Fibroblast of skin of abdomen (primary cell): ENCODE measurements around the gene TP53I3.
"Not testable (repeated sequence)": the region's sequence is repeated elsewhere in the genome, so short reads cannot be mapped to it uniquely, and the experiment has no call there.

Source experiments
- DNase-seq: peaks from one replicate; pipeline ENCODE4 v3.0.0-alpha.2; 2013

TP53I3 gene

DNA sequence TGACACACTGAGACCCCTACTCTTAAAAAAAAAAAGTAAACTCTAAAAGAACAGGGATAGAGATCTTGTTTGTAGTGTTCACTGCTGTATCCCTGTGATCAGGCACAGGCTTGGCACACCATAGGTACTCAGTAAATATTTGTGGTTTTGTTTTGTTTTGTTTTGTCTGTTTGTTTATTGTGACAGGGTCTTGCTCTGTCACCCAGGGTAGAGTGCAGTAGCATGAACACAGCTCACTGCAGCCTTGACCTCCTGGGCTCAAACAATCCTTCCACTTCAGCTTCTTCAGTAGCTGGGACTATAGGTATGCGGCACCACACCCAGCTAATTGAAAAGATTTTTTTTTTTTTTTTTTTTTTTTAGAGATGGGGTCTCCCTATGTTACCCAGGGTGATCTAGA lies 31.7 kb downstream of the TP53I3 start:
- DNase-seq: no peak

DNA sequence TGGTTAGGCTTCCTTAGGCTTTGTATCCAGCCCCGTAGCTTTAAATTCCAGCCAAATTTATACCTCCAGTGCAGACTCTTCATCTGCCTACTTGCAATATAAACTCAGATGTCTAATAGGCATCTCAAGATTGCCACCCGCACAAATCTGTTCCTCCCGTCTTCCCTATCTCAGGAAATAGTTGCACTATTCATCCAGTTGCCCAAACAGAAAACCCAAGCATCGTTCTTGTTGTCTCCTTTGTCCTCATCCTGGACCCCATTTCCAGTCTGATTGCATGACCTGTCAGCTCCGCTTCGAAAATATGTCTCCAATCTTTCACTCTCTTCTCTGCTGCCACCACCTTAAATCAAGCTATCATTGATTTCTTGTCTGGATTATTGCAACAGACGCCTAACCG lies 32.8 kb downstream of the TP53I3 start:
- no peak for DNase-seq

DNA sequence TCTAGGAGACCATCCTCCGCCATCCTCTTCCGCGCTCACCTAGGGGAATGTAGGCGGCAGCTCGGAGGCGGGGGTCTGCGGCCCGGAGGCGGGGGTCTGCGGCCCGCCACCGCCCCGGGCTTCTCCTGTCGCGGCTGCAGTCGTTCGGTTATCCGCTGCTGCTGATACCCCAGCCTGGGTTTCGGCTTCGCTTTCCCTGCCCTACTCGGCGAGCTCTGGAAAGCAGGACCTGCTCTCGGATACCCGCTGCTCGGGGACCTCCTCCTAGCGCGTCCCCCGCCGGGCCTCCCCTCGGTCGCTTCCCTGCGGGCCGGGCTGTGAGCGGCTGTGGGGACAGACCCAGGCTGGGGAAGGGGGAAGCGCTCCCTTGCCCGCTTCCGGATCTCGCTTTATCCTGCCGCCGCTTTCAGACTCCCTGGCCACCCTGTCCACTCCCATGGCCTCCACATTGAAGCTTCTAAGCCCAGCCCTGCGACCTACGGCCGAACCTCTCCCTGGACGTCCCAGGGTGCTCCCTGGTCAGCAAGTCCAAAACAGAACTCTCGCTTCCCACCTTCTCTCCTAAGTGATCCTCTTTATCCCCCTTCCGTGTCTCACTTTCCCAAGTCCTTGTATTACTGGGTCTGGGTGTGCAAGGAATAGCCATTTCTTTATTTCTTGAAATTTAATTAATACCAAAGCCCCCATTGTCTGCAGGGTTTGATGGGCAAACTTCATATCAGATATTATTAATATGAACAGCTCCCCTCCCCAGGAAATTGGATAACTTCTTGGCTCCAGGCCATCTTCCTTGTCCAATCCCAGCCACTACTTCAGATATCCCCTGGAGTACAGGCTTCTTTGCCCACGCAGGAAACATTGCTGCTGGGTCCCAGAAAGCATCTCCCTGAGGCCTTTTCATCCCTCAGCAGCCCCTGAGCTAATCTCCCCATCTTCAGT lies 34.3 kb downstream of the TP53I3 start:
- no peak for DNase-seq

DNA sequence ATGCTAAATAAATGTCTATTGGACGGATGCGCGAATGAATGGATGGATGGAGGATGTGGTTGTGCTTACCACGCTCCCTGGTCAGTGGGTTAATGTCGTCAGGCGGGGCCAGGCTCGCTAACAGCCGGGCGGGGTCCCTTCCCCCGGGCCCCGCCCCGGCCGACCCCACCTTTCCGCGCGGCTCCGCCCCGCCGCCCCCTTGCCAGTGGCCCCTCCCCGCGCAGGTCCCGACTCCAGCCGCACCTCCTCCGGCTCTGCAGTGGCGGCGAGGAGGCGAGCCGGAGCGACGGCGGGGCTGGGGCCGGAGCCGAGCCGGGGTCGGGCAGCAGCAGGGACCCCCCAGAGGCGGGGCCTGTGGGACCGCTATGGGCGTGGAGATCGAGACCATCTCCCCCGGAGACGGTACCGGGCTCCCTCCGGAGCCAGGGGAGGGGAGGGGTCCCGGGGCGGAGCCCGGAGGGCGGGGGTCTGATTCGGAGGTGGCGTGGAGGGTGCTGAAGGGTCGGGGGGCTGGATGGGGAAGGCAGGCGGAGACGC lies 35.1 kb downstream of the TP53I3 start, which contains the start of gene FKBP1B:
Gene FKBP1B (plus strand): TSS at position 257 of the 537 bp plus-strand sequence. CDS start 109 bp downstream, at position 366.
- peak; percentile 34 for DNase-seq

DNA sequence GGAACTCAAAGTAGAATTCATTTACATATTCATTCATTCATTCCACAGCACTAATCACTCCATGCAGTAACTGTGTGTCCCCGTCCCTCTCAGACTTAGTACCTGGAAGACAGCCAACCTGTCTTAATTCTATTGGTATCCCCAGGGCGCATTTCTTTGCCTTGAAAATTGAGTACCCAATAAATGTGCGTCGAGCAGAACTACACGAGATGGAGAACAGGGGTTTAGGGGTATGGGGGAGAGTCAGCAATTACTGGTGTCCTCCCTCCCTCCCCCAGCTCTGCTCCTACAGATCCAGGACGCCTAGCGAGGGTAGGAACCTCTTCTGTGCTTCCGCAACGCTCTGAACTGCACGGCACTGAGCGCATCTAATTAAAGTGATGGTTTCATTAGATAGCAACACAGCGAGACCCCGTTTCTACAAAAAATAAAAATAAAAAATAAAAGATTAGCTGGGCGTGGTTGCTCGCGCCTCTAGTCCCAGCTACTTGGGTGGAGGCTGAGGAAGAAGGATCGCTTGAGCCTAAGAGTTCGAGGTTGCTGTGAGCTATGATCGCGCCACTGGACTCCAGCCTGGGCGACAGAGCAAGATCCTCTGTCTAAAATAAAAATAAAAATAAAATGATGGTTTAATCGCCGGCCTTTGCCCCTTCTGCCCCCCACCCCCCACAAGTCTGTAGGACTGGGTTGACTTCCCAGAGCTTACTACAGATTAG lies 35.7 kb downstream of the TP53I3 start:
- no peak for DNase-seq

DNA sequence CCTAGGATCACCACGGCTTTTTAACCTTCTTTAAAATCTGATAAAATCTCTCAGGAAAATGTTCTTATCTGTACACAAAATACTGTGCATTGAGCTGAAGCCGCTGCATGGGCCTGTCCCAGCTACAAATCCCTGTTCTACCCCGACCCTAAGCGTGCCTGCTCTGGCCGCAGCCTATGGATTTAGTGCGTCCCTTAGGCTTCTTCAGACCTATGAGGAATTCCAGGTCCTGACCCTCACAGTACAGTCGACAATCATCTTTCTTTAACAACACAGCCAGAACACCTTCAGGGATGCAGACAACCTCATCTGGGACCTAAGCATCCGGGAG lies 37.0 kb downstream of the TP53I3 start:
- DNase-seq: no peak

DNA sequence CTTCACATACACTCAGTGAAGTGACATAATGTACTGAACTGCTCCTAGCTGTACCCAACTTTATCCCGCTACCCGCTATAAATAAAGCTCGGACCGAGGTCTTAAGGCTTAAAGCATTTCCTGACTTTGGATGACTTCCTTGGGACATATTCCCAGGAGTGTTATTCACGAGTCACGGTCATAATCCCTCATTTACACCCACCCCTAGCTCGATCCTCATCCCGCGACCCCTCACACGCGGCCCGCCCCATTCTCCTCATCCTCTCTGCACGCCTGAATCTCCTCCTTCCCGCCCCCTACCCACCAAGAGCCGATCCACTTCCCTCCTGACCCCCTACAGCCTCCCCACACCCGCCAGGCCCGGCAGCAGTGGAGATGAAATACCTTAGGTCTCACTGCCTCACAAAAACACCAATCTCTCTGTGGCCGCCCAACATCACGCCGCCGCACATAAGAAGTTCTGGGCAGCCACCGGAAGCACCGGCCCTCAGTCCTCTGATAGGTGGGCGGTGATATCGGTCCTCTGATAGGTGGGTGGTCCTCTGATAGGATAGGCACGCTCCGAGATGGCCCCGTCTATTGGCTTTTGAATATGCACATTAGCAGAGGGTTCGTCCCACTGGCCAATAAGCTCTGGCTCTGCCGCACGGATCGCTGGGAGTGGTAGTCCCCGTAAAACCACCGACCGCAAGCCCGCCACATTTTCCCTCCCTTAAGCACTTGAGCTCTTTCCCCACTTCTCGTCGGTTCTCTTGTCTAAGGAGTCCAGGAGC lies 37.5 kb downstream of the TP53I3 start, which contains the start of gene WDCP:
Gene WDCP (minus strand): TSS at position 462 of the 773 bp plus-strand sequence. CDS start 7,897 bp downstream, outside the sequence.
- peak; percentile 99 for DNase-seq

DNA sequence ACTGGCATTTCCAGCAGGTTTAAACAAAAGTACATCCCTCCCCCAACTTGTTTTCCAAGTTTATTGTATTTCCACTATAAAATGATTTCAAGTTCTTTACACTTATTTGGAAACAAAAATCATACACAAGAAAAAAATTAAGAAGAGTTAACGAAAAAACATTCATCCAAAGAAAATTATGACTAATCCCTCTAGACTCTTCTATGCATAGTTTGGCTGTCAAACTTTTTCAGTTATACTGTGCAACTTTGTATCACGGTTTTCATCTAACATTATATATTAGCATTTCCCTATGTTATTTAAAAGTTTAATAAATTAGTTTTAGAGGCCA lies 38.1 kb downstream of the TP53I3 start:
- DNase-seq: no peak

DNA sequence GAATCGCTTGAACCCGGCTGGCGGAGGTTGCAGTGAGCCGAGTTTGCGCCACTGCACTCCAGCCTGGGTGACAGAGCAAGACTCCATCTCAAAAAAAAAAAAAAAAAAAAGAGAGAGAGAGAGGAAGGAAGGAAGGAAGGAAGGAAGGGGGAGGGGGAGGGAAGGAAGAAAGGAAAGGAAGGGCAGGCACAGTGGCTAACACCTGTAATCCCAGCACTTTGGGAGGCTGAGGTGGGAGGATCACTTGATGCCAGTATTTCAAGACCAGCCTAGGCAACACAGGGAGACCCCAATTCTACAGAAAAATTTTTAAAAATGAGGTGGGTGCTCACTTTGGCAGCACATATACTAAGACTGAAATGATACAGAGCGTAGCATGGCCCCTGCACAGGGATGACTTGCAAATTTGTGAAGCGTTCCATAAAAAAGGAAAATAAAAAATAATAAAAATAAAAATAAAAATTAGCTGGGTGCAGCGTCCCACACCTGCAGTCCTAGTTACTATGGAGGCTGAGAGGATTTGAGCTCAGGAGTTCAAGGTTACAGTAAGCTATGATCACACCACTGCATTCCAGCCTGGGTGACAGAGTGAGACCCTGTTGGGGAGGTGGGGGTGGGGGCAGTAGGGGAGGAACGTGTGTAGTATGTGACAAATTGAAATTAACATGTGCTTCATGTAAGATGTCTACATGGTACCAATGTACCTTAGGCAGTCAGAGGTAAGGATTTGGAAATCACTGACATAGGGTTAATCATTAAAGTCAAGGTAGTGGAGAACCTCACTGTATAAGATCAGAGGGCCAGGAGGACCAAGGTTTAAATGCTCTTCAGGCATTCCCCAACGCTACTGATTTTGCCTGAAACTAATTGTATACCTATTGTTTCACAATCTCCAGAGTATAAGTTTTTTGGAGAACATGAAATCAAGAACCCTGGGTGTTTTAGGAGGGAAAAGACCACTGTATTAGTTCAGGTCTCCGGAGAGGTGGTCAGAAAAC lies 38.8 kb downstream of the TP53I3 start:
- no peak for DNase-seq

DNA sequence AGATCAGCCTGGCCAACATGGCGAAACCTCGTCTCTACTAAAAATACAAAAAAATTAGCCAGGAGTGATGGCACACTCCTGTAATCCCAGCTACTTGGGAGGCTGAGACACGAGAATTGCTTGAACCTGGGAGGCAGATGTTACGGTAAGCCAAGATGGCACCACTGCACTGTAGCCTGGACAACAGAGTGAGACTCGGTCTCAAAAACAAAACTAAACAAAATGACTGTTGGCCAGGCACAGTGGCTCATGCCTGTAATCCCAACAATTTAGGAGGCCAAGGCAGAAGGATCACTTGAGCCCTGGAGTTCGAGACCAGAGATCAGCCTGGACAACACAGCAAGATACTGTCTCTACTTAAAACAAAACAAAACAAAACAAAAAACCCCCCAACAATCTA lies 41.5 kb downstream of the TP53I3 start:
- not testable (repeated sequence) for DNase-seq

DNA sequence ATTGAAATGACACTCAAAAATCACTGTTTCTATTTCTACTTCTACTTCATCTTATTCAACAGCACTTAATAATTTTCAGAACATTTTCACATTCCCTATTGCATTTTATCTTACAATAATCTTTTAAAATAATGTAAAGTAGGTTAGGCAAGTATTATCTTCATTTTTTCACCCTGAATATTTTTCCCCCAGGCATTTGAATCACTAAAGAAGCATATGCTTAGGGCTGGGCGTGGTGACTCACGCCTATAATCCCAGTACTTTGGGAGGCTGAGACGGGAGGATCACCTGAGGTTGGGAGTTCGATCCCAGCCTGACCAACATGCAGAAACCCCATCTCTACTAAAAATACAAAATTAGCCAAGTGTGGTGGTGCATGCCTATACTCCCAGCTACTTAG lies 44.1 kb downstream of the TP53I3 start:
- DNase-seq: no peak

DNA sequence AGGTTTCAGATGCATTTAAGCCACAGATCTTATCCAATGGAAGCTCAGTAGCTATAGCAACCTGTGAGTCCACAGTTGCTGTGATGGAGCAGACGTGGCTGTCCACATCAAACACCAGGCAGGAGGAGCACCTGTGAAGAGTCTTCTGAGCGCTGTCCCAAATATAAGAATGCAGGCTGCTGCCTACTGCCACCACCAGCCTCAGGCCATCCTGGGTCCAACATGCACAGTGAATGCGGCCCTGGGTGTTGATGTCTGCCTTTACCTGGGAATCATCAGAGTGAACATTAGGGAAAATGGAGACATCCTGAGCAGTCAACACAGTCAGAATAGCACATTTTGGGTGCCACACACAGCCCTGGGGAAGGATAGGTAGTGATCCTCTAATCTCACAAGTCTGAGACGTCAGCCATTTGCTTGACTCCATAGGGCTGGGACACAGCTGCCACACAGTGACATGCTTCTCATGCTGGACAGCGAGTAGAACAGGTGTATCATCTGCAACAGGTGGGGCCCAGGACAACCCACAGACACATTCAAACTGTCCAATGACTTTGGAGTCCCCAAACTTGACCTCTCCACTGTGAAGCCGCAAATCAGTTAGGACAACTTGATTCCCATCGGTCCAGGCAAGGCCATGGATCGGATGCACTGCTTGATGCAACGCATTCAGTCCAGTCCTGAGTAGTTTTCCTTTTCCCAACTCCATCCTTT lies 45.7 kb downstream of the TP53I3 start:
- no peak for DNase-seq
